Measurements from ENCODE around the gene GPANK1.
"Not testable (repeated sequence)": the region's sequence is repeated elsewhere in the genome, so short reads cannot be mapped to it uniquely, and the experiment has no call there.

The GPANK1 gene

GRCh38 chr6:31664790-31665500 lies at the start of gene GPANK1:
Gene GPANK1 (minus strand): TSS chr6:31664997. CDS start chr6:31664478, 519 bp downstream.
- peak; percentile 85 for DNase-seq (ENCODE audit: low read depth)

GRCh38 chr6:31713991-31714684 lies 49.3 kb upstream of the GPANK1 start:
- no peak for DNase-seq (ENCODE audit: low read depth)

DNA sequence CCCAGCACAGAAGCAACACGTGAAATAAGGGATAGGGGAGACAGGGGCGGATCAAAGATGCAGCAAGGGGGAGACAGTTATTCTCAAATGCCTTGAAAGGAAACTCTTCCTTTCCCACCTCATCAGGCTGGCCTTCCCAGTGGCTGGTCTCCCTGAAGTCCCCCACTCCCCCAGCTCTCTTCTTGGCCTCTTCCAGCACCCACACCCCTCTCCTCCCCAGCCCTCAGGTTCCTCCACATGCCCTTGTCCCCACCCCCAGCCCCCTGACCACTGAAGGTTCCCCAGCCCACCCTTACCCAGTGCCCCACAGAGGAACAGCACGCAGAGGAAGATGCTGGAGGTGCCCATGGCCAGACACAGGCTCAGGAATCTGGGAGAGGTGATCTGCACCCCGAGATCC lies 48.7 kb upstream of the GPANK1 start:
- no peak for DNase-seq (ENCODE audit: low read depth)

DNA sequence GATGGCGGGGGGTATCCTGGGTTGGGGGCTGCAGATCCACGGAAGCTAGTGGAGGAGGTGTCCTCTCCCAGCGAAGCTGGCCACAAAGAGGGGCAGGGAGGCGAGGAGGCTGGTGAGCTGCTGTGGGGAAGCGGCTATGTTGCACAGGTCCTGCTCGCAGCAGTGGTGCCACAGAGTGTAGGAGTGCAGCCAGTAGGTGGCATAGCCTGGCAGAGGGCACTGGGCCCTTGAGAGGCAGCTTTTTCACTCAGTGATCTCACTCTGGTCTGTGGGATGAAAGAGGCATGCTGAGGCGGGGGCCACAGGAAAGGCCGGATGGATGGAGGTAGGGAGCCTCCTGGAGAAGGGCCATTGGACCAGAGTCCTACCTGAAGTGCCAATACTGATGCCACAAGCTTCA lies 47.5 kb upstream of the GPANK1 start:
- no peak for DNase-seq (ENCODE audit: low read depth)

GRCh38 chr6:31711233-31711632 lies 46.4 kb upstream of the GPANK1 start:
- no peak for DNase-seq (ENCODE audit: low read depth)

- no peak for DNase-seq (ENCODE audit: low read depth)
Measured at GRCh38 chr6:31710523-31711219, 45.9 kb upstream of the GPANK1 start.

DNA sequence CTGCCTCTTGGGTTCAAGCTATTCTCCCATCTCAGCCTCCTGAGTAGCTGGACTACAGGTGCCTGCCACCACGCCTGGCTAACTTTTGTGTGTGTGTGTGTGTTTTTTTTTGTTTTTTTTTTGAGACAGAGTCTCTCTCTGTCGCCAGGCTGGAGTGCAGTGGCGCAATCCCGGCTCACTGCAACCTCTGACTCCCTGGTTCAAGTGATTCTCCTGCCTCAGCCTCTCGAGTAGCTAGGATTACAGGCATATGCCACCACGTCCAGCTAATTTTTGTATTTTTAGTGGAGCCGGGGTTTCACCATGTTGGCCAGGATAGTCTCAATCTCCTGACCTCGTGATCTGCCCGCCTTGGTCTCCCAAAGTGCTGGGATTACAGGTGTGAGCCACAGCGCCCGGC lies 44.4 kb upstream of the GPANK1 start:
- DNase-seq (ENCODE audit: low read depth) = not testable (repeated sequence)

GRCh38 chr6:31708224-31708623 lies 43.4 kb upstream of the GPANK1 start:
- no peak for DNase-seq (ENCODE audit: low read depth)

- no peak for DNase-seq (ENCODE audit: low read depth)
Measured at GRCh38 chr6:31707701-31708100, 42.9 kb upstream of the GPANK1 start.

- DNase-seq (ENCODE audit: low read depth) = no peak
Measured at GRCh38 chr6:31706599-31706998, 41.8 kb upstream of the GPANK1 start, which contains the start of gene LY6G6F. Gene LY6G6F (plus strand): TSS chr6:31706866. CDS start chr6:31706907, 41 bp downstream.

- DNase-seq (ENCODE audit: low read depth) = no peak
Measured at GRCh38 chr6:31705931-31706330, 41.1 kb upstream of the GPANK1 start.

DNA sequence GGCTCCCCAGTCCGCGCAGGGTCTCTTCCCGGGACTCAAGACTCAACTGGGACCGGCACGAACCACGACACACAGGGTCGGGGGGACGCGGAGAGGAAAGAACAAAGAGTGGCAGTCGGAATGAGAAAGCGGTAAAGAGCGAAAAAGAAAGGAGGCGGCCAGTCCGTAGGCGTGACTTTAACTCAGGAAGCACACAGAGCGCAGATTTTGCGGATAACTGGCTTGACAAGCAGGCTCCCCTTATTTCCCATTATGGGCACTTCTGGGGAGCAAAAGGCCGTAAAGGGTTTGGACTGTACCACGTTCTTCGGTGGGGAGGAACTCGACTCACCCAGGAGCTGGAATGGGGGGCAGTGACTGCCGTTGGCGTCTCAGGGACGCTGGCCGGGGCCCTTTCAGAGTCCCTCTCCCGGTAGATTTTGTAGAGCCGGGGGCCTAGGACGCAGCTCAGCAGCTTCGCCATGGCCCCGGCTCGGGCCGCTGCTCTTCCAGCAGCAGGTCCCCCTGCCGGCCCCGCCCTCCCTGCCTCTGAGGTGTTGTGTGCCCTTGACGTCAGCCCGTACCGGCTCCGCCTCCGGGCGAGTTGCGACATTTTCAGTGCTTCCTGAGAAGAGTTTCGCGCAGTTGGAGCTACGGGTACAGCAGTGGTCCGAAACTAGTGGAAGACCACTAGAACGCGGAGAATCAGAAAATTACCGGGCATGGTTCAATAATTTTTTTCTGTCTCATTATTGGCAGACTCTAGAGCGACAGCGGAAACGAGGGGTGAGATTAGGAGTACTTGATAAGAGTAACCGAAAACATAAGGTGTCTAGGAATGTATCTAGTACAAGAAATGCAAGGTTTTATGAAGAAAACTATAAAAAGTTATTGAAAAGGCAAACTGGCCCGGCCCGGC lies 38.3 kb upstream of the GPANK1 start, which contains the start of gene ABHD16A:
Gene ABHD16A, minus strand, starts transcription at position 506 of the 898 bp plus-strand sequence. Its CDS starts 43 bp downstream, at position 463.
- DNase-seq (ENCODE audit: low read depth) = peak; percentile 94

DNA sequence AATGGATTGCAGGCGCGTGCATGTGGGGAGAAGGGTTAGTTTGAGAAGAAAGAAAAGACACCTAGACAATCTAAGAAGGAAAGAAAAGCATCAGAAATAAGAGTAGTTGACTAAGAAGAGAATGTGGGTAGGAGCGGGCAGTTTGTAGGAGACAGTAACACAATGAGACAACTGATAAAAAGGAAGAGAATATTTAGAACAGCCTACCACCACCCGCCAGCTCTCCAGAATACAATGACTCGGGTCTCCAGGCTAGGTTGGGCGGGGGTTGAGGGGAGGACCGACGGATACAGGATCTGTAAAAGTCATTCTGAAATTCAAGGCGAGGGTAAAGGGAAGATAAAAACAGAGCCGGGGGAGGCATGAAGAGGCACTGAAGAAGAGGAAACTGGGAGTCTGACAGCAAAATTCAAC lies 37.6 kb upstream of the GPANK1 start:
- no peak for DNase-seq (ENCODE audit: low read depth)

DNA sequence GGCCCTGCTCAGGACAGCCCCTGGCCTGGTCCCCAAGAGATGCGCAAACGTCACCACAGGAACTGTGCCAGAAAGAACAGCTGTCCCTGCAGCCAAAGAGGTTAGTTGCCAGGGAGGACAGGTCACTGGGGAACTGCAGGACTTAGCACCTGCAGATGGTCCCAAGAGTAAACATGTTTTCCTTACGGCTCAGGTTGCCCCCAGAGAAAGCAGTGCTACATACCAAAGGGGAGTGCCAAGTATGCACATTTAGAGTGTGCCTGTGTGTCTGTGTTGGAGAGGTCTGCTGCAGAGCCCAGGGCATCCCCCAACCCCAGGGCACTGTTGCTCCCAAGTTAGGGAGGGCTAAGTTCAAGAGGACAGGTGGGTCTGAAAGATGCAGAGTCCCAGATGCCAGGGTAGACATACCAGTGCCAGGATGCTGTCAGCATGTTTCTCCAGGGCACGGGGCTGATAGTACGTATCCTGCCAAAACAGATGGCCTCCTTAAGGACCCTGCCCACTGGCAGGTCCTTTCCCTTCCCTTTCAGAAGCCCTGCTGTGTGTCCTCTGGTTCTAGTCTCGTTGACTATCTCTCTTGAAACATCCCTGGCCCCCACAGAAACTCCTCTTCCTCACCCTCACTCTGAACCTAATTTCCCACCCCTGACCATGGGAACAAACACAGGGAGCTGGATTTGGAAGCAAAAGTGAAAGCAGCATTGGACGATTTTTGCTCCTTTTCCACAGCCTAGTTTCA lies 37.0 kb upstream of the GPANK1 start:
- no peak for DNase-seq (ENCODE audit: low read depth)

DNA sequence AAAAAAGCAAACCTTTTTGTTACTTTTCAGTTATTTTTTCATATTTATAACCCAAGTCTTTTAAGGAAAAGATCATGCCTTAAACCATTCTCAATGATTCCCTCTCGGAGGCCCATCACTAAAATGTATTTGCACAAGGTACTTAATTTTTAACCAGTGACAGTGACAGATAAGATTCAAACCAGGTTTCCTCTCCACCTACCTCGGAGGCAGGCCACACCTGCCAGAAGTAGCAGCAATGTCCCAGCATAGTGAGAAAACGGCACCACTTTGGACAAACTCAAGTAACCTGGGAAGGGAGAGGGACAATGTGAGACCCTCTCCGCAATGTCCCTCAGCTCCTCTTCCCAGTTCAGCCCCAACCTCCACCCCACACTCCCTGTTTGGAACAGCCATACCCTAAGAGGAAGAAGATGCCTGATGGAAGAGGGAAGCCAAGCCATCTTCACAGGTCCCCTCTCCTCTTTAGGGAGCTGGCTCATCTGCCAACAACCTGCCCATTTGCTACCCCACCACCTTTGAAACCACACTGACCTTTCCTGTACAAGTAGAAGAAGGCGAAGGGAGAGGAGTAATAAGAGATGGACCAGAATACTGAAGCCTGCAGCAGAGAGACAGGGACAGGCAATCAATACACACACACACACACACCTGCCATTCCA lies 36.1 kb upstream of the GPANK1 start:
- no peak for DNase-seq (ENCODE audit: low read depth)

DNA sequence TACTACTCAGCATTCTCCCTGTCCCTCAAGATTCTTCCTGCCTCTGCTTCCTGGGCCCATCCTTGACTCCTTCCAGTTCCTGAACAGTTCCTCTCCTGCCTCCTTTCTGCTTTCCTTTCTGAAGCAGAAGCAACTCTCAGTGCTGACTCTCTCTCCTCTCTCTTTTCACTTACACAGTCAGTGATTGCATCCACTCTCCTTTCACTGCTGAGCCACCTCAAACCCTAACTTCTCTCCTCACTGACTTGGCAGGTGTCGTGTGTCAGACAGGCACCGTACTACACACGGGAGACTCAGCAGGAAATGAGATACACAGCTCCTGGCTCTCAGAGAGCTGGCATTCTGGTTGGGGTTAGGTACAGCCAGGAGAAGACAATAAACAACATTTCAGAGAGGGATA lies 32.8 kb upstream of the GPANK1 start:
- no peak for DNase-seq (ENCODE audit: low read depth)

DNA sequence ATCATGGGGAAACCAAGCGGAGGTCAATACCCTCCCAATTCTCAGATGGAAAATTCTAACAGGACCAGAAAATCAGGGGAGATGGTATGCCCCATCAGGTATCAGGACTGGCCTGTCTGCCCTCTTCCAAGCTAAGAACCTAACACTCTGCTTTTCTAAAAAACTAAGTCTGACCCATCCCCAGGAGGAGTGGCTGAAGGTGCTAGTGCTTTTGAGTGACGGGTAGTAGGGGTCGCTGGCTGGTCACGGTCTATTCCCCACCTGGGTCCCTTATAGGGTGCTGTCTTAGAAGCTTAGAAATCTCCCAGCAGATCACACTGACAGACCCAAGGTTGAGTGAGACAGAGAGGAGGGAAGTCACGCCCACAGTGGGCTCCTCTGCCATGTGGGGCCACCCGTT lies 28.7 kb upstream of the GPANK1 start:
- DNase-seq (ENCODE audit: low read depth) = no peak

GRCh38 chr6:31692886-31693285 lies 28.1 kb upstream of the GPANK1 start:
- DNase-seq (ENCODE audit: low read depth) = no peak

DNA sequence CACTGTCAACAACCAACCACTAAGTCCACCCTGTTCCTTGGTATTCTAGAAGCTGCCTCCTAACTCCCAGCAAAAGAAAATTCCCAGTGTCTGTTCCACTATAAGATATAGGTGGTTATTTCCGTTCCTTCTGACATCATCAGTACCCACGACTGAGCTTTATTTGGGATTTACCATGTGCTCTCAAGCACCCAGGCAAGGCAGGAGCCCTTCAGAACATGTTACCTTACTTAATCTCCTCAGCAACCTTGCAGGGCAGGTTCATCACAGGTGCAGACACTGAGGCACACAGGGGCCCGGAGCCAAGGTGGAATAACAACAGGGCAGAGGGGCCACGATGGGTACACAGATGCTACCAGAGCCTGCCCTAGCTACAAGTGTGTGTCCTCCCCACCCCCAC lies 27.6 kb upstream of the GPANK1 start:
- DNase-seq (ENCODE audit: low read depth) = no peak

DNA sequence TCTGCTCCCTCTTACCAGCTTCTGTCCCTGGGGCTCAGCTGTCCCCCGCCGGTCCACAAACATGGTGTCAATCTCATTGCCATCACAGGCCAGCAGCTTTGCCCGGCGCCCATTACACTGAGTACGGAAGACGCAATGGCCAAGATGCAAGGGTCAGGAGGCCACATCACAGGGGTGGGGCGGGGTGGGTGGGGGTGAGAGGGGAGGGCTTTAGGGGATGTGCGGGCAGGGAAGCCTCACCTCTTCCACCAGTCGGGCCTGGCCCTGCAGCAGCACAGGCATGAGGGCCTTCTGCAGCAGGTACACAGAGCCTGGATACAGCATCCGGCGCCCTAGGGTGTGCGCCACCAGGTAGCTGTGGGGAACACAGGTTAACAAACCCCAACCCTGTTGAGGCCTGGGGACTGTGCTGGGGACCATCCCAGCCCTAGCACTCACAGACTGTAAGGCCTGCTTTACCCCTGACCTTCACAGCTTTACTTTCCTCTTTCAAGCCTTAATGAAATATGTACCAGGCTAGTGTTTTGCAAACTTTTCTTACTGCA lies 26.8 kb upstream of the GPANK1 start:
- no peak for DNase-seq (ENCODE audit: low read depth)
